Left ventricle myocardium superior (tissue), 1 donor: ENCODE results near the gene MIPOL1. TPM values are rescaled to one million over a fixed set of nuclear protein-coding genes. Genes with fewer than 3 reads are reported as not detected.
"Not testable (repeated sequence)": the region's sequence is repeated elsewhere in the genome, so short reads cannot be mapped to it uniquely, and the experiment has no call there.

ENCODE experiments used
- ATAC-seq: fragments of 200-7000 bp; cut with Tn5 transposase; one replicate; pipeline ENCODE4 v1.9.1; 2020; ENCODE audit warnings: mild to moderate bottlenecking, moderate library complexity
- DNase-seq: peaks from one replicate; pipeline ENCODE4 v3.0.0-alpha.2; 2020
- intact Hi-C: fragments of 100-400 bp; cut with micrococcal nuclease; formaldehyde crosslinking; loops from one replicate; pipeline ENCODE4 v1.11.0; 2022
- total RNA-seq: library from RNA; stranded (reverse); fragmentation: NEBNext Ultra II Directional; extraction: Animal tissue kit (Norgen Biotek cat#: 25700); gene quantifications from one replicate; pipeline ENCODE4 v1.2.1, GENCODE V29; 2021
- donor health status: DM: no; HTN: yes; CAD: no; lungs with severe emphysema.

MIPOL1 gene
- total RNA-seq, 1 donor from 2014 or later = 6.5 TPM

DNA sequence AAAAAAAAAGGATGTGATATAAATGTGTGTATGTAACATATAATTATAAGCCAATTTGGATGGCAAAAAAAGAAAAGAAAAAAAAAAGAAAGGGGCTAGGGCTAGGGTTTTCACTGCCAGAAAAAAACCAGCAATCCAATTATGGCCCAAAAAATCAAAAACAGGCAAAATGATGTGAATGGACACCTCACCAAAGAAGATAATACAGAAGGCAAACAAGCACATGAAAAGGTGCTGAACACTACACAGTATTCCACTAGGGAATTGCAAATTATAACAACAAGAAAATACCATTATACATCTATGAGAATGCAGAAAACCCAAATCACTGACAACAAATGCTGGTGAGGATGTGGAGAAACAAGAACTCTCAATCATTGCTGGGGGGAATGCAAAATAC, 12.1 kb upstream of the MIPOL1 start:
- intact Hi-C loops = no loop called here
- DNase-seq (no peak), ATAC-seq (no peak)

DNA sequence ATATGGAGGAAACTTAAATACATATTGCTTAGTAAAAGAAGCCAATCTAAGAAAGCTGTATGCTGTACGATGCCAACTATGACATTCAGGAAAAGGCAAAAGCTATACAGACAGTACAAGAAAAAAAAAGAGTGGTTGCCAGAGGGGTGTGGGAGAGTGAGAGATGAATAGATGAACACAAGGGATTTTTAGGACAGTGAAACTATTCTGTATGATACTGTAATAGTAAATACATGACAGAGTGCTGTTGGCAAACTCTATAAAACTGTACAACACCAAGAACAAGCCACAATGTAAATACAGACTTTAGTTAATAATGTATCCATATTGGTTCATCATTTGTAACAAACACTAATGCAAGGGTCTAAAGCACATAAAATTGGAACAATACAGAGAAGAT, 10.9 kb upstream of the MIPOL1 start:
- intact Hi-C loops = no loop called here
- no peak for DNase-seq
- no peak for ATAC-seq

GRCh38 chr14:37187294-37187693, 10.4 kb upstream of the MIPOL1 start:
- intact Hi-C loops = no loop called here

GRCh38 chr14:37187840-37188577, 9.7 kb upstream of the MIPOL1 start:
- DNase-seq, ATAC-seq, intact Hi-C loops: not testable (repeated sequence)

More at GRCh38 chr14:37187294-37187693, 10.4 kb upstream of the MIPOL1 start:
- ATAC-seq = no peak
- DNase-seq = no peak

DNA sequence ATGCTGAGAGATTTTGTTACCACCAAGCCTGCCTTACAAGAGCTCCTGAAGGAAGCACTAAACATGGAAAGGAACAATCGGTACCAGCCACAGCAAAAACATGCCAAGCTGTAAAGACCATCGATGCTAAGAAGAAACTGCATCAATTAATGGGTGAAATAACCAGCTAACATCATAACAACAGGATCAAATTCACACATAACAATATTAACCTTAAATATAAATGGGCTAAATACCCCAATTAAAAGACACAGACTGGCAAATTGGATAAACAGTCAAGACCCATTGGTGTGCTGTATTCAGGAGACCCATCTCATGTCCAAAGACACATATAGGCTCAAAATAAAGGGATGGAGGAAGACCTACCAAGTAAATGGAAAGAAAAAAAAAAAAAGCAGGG, 8.0 kb upstream of the MIPOL1 start:
- intact Hi-C loops, DNase-seq: not testable (repeated sequence)

DNA sequence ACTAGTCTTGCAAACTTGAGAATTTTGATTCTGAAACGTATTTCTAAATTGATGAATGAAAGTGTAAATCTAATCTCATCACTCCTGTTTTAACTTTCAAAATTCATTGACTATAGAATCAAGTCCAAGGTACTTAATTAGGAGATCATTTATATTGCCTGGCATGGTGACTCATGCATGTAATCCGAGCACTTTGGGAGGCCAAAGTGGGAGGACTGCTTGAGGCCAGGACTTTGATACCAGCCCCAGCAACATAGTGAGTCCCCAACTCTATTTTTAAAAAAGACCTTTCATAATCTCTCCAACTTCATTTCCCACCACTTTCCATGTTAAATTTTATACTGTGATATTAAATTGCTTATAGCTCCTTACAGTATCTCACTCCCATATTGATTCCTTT, 3.0 kb upstream of the MIPOL1 start:
- no peak for ATAC-seq
- intact Hi-C loops = no loop called here

More for the DNA sequence above, 8.0 kb upstream of the MIPOL1 start:
- ATAC-seq = not testable (repeated sequence)

DNA sequence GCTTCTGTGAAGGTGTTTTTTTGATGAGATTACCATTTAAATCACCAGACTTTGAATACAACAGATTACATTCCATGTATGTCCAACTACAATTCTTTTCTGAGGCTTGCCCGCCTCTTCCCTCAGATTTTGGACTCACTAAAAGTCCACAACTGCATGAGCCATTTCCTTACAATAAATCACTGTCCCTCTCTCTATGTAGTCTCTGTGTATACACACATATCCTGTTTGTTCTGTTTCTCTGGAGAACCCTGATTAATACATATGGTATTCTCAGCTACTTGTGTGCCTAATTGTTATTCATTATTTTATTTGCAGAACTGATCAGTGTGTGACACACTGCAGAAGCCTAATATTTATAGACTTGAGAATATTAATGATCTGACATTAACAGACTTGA, 2.4 kb upstream of the MIPOL1 start:
- intact Hi-C loops = no loop called here

More for the DNA sequence above, 3.0 kb upstream of the MIPOL1 start:
- no peak for DNase-seq

GRCh38 chr14:37196604-37197420, 925 bp upstream of the MIPOL1 start:
- no peak for DNase-seq
- intact Hi-C loops = no loop called here
- ATAC-seq = no peak

More for the DNA sequence above, 2.4 kb upstream of the MIPOL1 start:
- ATAC-seq (no peak), DNase-seq (no peak)

DNA sequence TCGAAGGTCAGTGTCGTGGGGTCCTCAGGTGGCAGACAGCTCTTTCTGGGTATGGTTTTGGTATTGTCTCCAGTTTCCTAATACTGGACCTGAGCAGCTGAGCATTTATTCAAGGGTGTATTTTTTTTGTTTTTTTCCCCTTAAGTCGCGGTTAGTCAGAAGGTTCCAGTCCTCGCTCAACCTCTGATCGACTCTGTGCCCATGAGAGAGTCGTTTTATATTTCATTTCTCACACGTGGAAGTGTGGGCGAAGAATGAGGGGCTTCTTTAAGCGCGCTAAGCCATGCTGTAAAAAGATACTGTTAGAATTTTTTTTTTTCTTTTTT, 499 bp downstream of the MIPOL1 start:
- intact Hi-C loops = no loop called here
- peak; percentile 8 for ATAC-seq
- no peak for DNase-seq

- ATAC-seq (no peak), DNase-seq (no peak)
- intact Hi-C loops = no loop called here
These were observed 1.2 kb downstream of the MIPOL1 start for GRCh38 chr14:37198907-37199306.

DNA sequence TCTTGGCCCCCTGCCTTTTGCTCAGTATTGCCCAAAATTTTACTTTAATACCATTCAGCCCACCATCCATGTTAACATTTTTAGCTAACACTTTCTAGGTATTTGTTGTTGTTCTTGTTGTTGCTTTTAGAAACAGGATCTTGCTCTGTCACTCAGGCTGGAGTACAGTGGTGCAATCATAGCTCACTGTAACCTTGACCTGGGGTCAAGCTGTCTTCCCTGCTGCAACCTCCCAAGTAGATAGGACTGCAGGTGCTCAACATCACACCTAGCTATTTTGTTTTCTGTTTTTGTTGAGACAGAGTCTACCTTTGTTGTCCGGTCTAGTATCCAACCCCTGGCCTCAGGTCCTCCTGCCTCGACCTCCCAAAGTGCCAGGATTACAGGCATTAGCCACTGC, 4.0 kb downstream of the MIPOL1 start:
- ATAC-seq (no peak), DNase-seq (no peak)
- intact Hi-C loops = no loop called here

- no peak for DNase-seq
- no peak for ATAC-seq
- intact Hi-C loops = no loop called here
These were observed 4.5 kb downstream of the MIPOL1 start for GRCh38 chr14:37202265-37202664.

DNA sequence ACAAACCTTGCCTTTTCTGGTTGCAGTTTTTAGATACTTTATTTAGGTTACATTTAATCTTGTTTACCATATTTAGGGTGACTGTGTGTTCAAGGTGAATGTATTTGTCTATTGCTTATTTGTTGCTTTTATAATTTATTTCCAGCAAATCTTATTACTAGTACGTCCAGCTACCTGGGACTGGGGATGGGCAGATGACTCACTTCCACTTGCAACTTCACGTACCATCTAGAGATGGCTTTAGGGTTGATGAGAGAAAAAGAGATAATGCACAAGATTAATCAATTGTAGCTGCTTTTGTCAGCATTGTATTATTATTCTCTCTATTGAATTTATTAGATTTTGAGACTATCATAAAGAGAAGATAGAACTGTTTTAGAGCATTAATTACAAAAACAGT, 5.1 kb downstream of the MIPOL1 start:
- intact Hi-C loops = no loop called here
- ATAC-seq (no peak), DNase-seq (no peak)

- intact Hi-C loops = no loop called here
- DNase-seq (no peak), ATAC-seq (no peak)
These were observed 5.7 kb downstream of the MIPOL1 start for GRCh38 chr14:37203423-37203822.

- ATAC-seq, DNase-seq, intact Hi-C loops: not testable (repeated sequence)
These were observed 8.2 kb downstream of the MIPOL1 start for GRCh38 chr14:37205623-37206605.

DNA sequence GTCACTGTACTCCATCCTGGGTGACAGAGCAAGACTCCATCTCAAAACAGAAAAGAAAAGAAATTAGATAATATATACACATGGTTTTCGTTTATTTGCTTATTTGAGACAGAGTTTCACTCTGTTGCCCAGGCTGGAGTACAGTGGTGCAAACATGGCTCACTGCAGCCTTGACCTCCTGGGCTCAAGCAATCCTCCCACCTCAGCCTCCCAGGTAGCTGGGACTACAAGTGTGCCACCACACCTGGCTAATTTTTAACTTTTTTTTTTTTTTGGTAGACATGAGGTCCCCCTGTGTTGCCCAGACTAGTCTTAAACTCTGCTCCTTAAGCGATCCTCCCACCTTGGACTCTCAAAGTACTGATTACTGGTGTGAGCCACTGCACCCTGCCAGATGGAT, 11.9 kb downstream of the MIPOL1 start:
- intact Hi-C loops, DNase-seq, ATAC-seq: not testable (repeated sequence)

DNA sequence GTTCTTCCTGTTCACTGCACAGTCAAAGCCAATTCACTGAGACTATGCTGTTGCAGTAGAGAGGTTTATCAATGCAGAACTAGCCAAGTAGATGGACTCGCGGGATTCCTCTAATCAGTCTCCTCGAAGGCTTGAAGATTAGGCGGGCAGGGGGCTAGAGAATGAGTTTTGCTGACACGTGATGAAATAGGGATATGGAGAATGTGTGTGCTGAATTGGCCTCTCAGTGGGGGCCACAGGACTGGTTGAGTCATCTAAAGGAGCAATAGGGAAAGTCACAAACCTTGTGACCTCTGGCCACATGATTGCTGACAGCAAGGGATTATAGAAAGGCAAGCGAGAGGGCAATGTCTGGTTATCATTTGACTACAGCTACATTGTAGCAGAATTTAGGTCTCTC, 12.7 kb downstream of the MIPOL1 start:
- intact Hi-C loops = no loop called here
- ATAC-seq (no peak), DNase-seq (no peak)

DNA sequence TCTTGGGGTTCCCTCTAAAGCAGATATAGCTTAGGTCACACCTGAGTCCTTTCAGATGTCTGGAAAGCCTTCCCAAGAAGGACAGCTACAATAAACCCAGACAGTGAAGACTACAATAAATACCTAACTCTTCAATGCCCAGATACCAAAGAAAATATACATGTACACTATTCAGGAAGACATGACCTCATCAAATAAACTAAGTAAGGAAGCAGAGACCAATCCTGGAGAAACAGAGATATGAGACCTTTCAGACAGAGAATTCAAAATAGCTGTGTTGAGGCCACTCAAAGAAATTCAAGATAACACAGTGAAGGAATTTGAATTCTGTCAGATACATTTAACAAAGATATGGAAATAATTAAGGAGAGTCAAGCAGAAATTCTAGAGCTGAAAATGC, 15.3 kb downstream of the MIPOL1 start:
- ATAC-seq (no peak), DNase-seq (no peak)
- intact Hi-C loops = no loop called here

GRCh38 chr14:37215345-37215744, 17.6 kb downstream of the MIPOL1 start:
- intact Hi-C loops = no loop called here
- no peak for DNase-seq
- no peak for ATAC-seq
